Measurements from ENCODE around the gene NOL12. TPM values are rescaled to one million over a fixed set of nuclear protein-coding genes. Genes with fewer than 3 reads are reported as not detected.

Gene NOL12
- total RNA-seq, 4 donors from 2014 or later, result 16.3 to 29.1 (median 20.2) TPM

DNA sequence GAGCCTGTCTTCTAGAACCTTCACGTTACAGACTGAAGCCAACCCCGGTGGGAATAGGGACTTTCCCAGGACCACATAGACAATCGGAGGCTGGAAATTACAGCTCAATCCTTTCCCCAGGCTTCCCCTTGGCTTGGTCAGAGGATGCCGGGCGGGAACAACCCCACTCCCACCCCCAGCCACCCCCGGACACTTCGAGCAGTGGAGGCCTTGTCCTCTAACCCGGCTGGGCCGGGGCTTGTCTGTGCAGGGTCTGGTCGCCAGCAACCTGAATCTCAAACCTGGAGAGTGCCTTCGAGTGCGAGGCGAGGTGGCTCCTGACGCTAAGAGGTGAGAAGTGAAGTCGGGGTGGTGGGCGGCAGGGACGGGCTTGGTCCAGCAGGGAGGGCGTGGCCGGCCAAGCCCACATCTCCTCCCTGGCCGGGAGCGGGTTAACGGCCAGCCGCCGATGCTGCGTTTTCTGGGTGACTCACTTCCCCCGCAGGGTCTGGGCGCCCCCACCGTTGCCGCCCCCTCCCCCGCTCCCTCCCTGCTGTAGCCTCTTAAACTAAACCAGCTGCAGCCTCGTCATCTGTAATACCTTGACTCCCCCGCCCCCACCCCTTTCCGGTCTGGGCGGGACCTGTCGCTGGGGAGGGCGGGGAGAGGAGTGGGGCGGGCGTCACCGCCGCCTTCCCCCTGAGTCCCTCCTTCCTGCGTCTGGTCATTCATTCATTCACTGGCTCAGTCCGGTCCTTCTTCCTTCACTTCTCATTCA lies 9.2 kb upstream of the NOL12 start:
- H3K36me3 ChIP-seq, result peaks cover 0 to 25% of the 10 kb centered on the region in 2 donors
- peak; percentile 48 for ATAC-seq
- no peaks in the 10 kb centered on the region for H3K9me3 ChIP-seq
- TF ChIP-seq, protein P1, sequence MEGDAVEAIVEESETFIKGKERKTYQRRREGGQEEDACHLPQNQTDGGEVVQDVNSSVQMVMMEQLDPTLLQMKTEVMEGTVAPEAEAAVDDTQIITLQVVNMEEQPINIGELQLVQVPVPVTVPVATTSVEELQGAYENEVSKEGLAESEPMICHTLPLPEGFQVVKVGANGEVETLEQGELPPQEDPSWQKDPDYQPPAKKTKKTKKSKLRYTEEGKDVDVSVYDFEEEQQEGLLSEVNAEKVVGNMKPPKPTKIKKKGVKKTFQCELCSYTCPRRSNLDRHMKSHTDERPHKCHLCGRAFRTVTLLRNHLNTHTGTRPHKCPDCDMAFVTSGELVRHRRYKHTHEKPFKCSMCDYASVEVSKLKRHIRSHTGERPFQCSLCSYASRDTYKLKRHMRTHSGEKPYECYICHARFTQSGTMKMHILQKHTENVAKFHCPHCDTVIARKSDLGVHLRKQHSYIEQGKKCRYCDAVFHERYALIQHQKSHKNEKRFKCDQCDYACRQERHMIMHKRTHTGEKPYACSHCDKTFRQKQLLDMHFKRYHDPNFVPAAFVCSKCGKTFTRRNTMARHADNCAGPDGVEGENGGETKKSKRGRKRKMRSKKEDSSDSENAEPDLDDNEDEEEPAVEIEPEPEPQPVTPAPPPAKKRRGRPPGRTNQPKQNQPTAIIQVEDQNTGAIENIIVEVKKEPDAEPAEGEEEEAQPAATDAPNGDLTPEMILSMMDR (IDR thresholded peaks at IDR 0.05), result no peak
- TF ChIP-seq POLR2A (IDR thresholded peaks at IDR 0.05) (peak; percentile 26 to 30), EP300 (IDR thresholded peaks at IDR 0.05) (no peak), POLR2AphosphoS5 (IDR thresholded peaks at IDR 0.05) (peak; percentile 84)
- peak overlapping the region; percentile 42 to 57 for H3K4me3 ChIP-seq
- peaks cover 3 to 99% (median 29%) of the 10 kb centered on the region in 3 donors for H3K4me1 ChIP-seq
- H3K27me3 ChIP-seq, result no peaks in the 10 kb centered on the region
- WGBS, 2 donors (ENCODE audit: low coverage in 1 of 2), result 0% methylated on average over 4 of the region's 42 CpGs; no CpG with 5 or more reads in 1 of the 2 donors
- peak overlapping the region; percentile 69 to 98 (median 94) for H3K27ac ChIP-seq

- Histone ChIP-seq H3K4me1 (peaks cover 3 to 95% (median 29%) of the 10 kb centered on the region in 3 donors), H3K27me3 (no peaks in the 10 kb centered on the region), H3K36me3 (peaks cover 0 to 25% of the 10 kb centered on the region in 2 donors), H3K9me3 (no peaks in the 10 kb centered on the region), H3K4me3 (peak overlapping the region; percentile 42 to 57), H3K27ac (peak overlapping the region in 3 of 4 donors; percentile 93 to 98 (median 94))
- 10 to 18% methylated on average over 5 to 9 of the region's 15 CpGs for WGBS, 2 donors (ENCODE audit: low coverage in 1 of 2)
- ATAC-seq, result no peak
- TF ChIP-seq POLR2AphosphoS5 (IDR thresholded peaks at IDR 0.05), result no peak
- TF ChIP-seq POLR2A (IDR thresholded peaks at IDR 0.05), result no peak
- no peak for TF ChIP-seq EP300 (IDR thresholded peaks at IDR 0.05)
- TF ChIP-seq, protein P1 (IDR thresholded peaks at IDR 0.05), result no peak
Observed at GRCh38 chr22:37677493-37677974, 8.6 kb upstream of the NOL12 start.

DNA sequence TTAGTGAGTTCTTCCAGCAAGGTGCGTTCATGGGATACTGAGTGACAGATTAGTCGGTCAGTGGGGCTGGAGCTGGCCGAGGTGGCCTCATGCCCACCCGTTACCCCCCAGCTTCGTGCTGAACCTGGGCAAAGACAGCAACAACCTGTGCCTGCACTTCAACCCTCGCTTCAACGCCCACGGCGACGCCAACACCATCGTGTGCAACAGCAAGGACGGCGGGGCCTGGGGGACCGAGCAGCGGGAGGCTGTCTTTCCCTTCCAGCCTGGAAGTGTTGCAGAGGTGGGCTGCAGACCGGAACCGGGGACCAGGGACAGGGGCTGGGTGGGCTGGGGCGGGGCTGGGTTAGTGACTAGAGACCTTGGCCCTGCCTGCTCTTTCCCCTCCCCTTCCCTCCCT lies 7.8 kb upstream of the NOL12 start:
- peak overlapping the region in 3 of 4 donors; percentile 93 to 98 (median 94) for H3K27ac ChIP-seq
- peaks cover 0 to 25% of the 10 kb centered on the region in 2 donors for H3K36me3 ChIP-seq
- H3K27me3 ChIP-seq, result no peaks in the 10 kb centered on the region
- H3K4me1 ChIP-seq, result peaks cover 3 to 86% (median 29%) of the 10 kb centered on the region in 3 donors
- TF ChIP-seq EP300 (IDR thresholded peaks at IDR 0.05) (no peak), POLR2AphosphoS5 (IDR thresholded peaks at IDR 0.05) (no peak), POLR2A (IDR thresholded peaks at IDR 0.05) (no peak)
- TF ChIP-seq, protein P1 (IDR thresholded peaks at IDR 0.05), result no peak
- H3K9me3 ChIP-seq, result no peaks in the 10 kb centered on the region
- no peak for ATAC-seq
- WGBS, 2 donors (ENCODE audit: low coverage in 1 of 2), result 7 to 41% methylated on average over 5 of the region's 18 CpGs
- peak overlapping the region in 1 of 2 donors; percentile 14 for H3K4me3 ChIP-seq

- ATAC-seq, result no peak
- no peaks in the 10 kb centered on the region for H3K9me3 ChIP-seq
- H3K4me1 ChIP-seq, result peaks cover 0 to 73% (median 18%) of the 10 kb centered on the region in 3 donors
- peak overlapping the region in 3 of 4 donors; percentile 20 to 94 (median 93) for H3K27ac ChIP-seq
- peaks cover 0 to 25% of the 10 kb centered on the region in 2 donors for H3K36me3 ChIP-seq
- WGBS, 2 donors (ENCODE audit: low coverage in 1 of 2), result 42 to 60% methylated on average over 1 to 4 of the region's 8 CpGs
- no peaks in the 10 kb centered on the region for H3K27me3 ChIP-seq
- peak; percentile 3 for TF ChIP-seq POLR2AphosphoS5 (IDR thresholded peaks at IDR 0.05)
- TF ChIP-seq, protein P1 (IDR thresholded peaks at IDR 0.05), result no peak
- no peak overlapping the region for H3K4me3 ChIP-seq
Observed at GRCh38 chr22:37679670-37680069, 6.5 kb upstream of the NOL12 start.

Data from gastroesophageal sphincter (tissue), 4 donors.